Neutrophil (primary cell): Measurements from ENCODE around the gene CGN.
A peak's percentile ranks its signal among the peaks of the same experiment; 100 is the strongest.

ENCODE experiments used
- H3K27ac ChIP-seq: fragments of 200-600 bp; sonication (generic); 2 replicates; pipeline ENCODE4 v1.5.1; 2016; ENCODE audit warnings: mild to moderate bottlenecking, moderate library complexity
- H3K27me3 ChIP-seq: fragments of 200-600 bp; sonication (generic); 2 replicates; pipeline ENCODE4 v1.6.0; 2016; ENCODE audit warnings: mild to moderate bottlenecking
- H3K36me3 ChIP-seq: fragments of 200-600 bp; sonication (generic); 2 replicates; pipeline ENCODE4 v1.5.1; 2017
- H3K4me1 ChIP-seq, 2 experiments: fragments of 200-600 bp in 1 of 2; sonication (generic) in 1 of 2; 1 replicate in 1 of 2; 2 replicates in 1 of 2; pipeline versions ENCODE4 v1.5.1 to v1.6.1; 2013 to 2016; ENCODE audit warnings: low read depth in 1 of 2, low read length in 1 of 2, mild to moderate bottlenecking in 1 of 2, moderate library complexity in 1 of 2; ENCODE audit not compliant: control insufficient read depth in 1 of 2, insufficient read depth in 1 of 2
- H3K4me3 ChIP-seq, 2 experiments: fragments of 200-600 bp in 1 of 2; sonication (generic) in 1 of 2; 1 replicate in 1 of 2; 2 replicates in 1 of 2; pipeline ENCODE4 v1.5.1; 2013 to 2016; ENCODE audit warnings: low read depth in 1 of 2, low read length in 1 of 2, mild to moderate bottlenecking in 1 of 2, moderate library complexity in 1 of 2
- H3K9me3 ChIP-seq: fragments of 200-600 bp; sonication (generic); 2 replicates; pipeline ENCODE4 v1.5.1; 2016
- TF ChIP-seq, protein P1 (sequence below): fragments of 200-600 bp; sonication (generic); IDR thresholded peaks from 2 replicates; pipeline ENCODE4 v1.5.1; 2016; ENCODE audit warnings: antibody characterized with exemption

The CGN gene

DNA sequence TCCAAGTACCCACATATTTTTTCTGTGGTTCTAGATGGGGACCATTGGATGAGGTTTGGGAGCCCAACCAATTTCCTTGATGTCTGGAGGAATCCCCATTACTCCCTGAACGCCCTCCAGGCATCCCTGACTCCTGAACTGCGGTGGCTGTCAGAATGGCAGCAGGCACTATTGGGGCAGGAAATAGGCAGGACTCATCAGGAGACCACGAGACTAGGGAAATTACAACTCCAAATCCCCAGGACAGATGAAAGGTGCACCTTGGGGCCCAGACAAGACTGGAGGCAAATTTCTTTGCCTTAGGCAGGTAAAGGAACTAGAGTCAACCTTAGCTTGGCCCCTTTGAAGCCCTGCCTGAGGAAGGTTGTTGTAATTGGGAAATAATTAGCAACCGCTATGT, 1.1 kb downstream of the CGN start:
- Histone ChIP-seq H3K9me3 (no peaks in the 10 kb centered on the region), H3K4me3 (peak overlapping the region; percentile 56 to 81), H3K27ac (no peak overlapping the region), H3K36me3 (no peaks in the 10 kb centered on the region), H3K4me1 (peaks cover 12 to 16% of the 10 kb centered on the region in 2 experiments), H3K27me3 (peaks cover 79% of the 10 kb centered on the region)
- TF ChIP-seq, protein P1, sequence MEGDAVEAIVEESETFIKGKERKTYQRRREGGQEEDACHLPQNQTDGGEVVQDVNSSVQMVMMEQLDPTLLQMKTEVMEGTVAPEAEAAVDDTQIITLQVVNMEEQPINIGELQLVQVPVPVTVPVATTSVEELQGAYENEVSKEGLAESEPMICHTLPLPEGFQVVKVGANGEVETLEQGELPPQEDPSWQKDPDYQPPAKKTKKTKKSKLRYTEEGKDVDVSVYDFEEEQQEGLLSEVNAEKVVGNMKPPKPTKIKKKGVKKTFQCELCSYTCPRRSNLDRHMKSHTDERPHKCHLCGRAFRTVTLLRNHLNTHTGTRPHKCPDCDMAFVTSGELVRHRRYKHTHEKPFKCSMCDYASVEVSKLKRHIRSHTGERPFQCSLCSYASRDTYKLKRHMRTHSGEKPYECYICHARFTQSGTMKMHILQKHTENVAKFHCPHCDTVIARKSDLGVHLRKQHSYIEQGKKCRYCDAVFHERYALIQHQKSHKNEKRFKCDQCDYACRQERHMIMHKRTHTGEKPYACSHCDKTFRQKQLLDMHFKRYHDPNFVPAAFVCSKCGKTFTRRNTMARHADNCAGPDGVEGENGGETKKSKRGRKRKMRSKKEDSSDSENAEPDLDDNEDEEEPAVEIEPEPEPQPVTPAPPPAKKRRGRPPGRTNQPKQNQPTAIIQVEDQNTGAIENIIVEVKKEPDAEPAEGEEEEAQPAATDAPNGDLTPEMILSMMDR, result no peak

DNA sequence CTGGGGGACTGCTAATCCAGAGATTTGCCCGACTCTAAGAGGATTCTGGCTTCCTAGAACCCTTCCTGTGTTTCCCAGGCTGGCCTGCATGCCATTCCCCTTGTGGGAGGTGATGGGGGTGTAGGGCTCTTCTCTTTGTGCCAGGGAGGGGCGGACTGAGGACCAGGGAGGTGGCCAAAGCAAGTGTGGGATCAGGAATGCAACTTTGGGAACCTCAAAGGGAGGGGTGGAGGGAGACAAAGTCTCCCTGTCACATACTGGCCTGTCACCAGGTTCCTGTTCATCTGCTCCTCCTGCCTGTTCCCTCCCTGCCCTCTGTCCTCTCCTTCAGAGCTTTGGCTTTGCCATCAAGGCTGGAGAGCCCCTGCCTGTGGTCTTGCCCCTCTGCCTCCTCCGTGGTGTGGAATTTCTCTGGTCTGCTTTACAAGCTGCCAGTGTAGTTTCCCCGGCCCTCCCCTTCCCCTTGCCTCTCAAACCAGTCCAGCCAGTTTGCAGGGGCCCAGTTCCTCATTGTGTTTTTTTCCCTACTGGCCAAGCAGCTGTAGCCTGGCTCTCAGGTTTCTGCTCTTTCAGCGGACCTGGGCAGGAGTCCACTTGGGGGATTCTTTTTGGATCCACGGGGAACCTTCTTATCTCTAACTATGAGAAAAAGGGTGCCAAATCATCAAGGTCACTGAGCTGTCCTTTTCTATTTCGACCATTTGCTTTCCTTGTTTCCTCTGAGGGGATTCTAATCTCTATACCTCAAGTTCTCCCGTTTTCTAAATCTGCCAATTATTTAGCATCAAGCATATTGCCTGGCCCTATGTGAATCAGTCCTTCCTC, 1.8 kb downstream of the CGN start:
- no peak overlapping the region for H3K27ac ChIP-seq
- peaks cover 72% of the 10 kb centered on the region for H3K27me3 ChIP-seq
- peaks cover 12 to 16% of the 10 kb centered on the region in 2 experiments for H3K4me1 ChIP-seq
- TF ChIP-seq, protein P1, result no peak
- H3K36me3 ChIP-seq, result no peaks in the 10 kb centered on the region
- H3K4me3 ChIP-seq, result no peak overlapping the region
- no peaks in the 10 kb centered on the region for H3K9me3 ChIP-seq

DNA sequence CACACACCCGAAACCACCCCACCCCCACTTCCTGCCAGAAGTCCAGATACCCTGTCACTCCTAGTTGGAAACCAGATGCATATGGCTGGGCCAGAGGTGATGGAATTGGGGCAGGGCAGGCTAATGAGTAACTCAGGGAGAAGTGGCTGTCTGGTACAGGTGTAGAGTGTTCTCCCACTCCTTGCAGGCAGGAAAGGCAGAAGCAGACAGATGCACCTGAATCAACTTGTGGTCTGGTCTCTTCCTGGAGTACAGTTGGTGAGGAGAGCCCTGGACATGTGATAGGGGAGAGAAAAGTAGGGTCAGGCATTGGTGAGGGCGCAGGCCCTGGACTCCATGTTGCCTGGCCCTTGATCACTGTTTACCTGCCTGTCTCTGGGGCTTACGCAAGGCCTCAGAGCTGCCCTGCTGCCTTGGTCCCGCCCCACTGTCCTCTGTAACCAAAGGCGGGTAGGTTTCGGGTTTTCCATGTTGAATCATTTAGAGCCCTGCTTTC, 2.5 kb downstream of the CGN start:
- Histone ChIP-seq H3K36me3 (no peaks in the 10 kb centered on the region), H3K27ac (no peak overlapping the region), H3K4me3 (no peak overlapping the region), H3K4me1 (peaks cover 12 to 16% of the 10 kb centered on the region in 2 experiments), H3K9me3 (no peaks in the 10 kb centered on the region), H3K27me3 (peaks cover 66% of the 10 kb centered on the region)
- TF ChIP-seq, protein P1, result no peak

DNA sequence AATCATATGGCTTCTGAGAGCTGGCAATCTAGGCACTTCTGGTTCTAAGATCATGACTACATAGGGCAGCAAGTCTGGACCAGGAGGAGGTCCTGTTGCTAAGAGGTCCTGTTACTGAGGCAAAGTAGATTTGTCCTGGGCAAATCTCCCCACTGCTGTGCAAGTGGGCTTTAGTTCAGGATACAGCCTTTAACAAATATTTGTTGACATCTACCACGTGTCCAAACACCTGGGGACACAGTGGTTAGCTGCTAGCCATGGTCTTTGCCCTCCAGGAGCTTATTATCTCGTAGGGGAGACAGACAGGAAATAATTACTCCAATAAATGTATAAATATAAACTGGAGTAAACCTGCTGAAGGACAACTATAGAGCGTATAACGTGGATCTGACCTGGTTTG, 3.2 kb downstream of the CGN start:
- H3K36me3 ChIP-seq, result no peaks in the 10 kb centered on the region

DNA sequence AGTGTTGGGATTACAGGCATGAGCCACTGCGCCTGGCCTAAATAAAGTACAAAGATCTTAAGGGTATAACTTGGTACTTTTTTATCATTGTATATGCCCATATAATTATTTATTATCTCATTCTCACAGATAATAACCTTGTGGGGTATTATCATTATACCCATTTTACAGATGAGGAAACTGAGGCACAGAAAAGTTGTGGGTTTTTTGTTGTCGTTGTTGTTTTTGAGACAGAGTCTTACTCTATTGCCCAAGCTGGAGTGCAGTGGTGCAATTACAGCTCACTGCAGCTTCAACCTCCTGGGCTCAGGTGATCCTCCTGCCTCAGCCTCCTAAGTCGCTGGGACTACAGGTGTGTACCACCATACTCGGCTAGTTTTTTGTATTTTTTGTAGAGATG, 4.1 kb downstream of the CGN start:
- no peaks in the 10 kb centered on the region for H3K9me3 ChIP-seq
- peaks cover 51% of the 10 kb centered on the region for H3K27me3 ChIP-seq
- TF ChIP-seq, protein P1, result no peak
- no peak overlapping the region for H3K27ac ChIP-seq
- H3K4me1 ChIP-seq, result peaks cover 12 to 16% of the 10 kb centered on the region in 2 experiments
- no peak overlapping the region for H3K4me3 ChIP-seq
- H3K36me3 ChIP-seq, result no peaks in the 10 kb centered on the region

More for the DNA sequence above, 3.2 kb downstream of the CGN start:
- peaks cover 12 to 16% of the 10 kb centered on the region in 2 experiments for H3K4me1 ChIP-seq
- TF ChIP-seq, protein P1, result no peak
- no peak overlapping the region for H3K27ac ChIP-seq
- H3K9me3 ChIP-seq, result no peaks in the 10 kb centered on the region
- no peak overlapping the region for H3K4me3 ChIP-seq
- peaks cover 60% of the 10 kb centered on the region for H3K27me3 ChIP-seq
